Effector CD4-positive, alpha-beta T cell (primary cell): ENCODE measurements around the gene BPGM.
A peak's percentile ranks its signal among the peaks of the same experiment; 100 is the strongest.
"Not testable (repeated sequence)": the region's sequence is repeated elsewhere in the genome, so short reads cannot be mapped to it uniquely, and the experiment has no call there.

Source experiments
- DNase-seq: peaks from one replicate; pipeline ENCODE4 v3.0.0-alpha.2; 2020

The BPGM gene

GRCh38 chr7:134632937-134633540, 13.6 kb upstream of the BPGM start:
- DNase-seq, result peak; percentile 17

- DNase-seq, result no peak
Observed at GRCh38 chr7:134636008-134636449, 10.6 kb upstream of the BPGM start.

- DNase-seq, result no peak
Observed at GRCh38 chr7:134637441-134637840, 9.2 kb upstream of the BPGM start.

GRCh38 chr7:134637934-134638719, 8.5 kb upstream of the BPGM start:
- no peak for DNase-seq

- no peak for DNase-seq
Observed at GRCh38 chr7:134639061-134639460, 7.6 kb upstream of the BPGM start.

- no peak for DNase-seq
Observed at GRCh38 chr7:134639683-134640279, 6.9 kb upstream of the BPGM start.

GRCh38 chr7:134640842-134641715, 5.6 kb upstream of the BPGM start:
- DNase-seq, result no peak

GRCh38 chr7:134641981-134642380, 4.7 kb upstream of the BPGM start:
- not testable (repeated sequence) for DNase-seq

GRCh38 chr7:134643131-134643530, 3.5 kb upstream of the BPGM start:
- no peak for DNase-seq

GRCh38 chr7:134645478-134645877, 1.2 kb upstream of the BPGM start:
- no peak for DNase-seq

GRCh38 chr7:134645935-134646334, 718 bp upstream of the BPGM start:
- DNase-seq, result peak; percentile 2

GRCh38 chr7:134648456-134648855, 1.8 kb downstream of the BPGM start:
- DNase-seq, result no peak

GRCh38 chr7:134649226-134649775, 2.6 kb downstream of the BPGM start:
- no peak for DNase-seq

GRCh38 chr7:134651991-134652390, 5.3 kb downstream of the BPGM start:
- DNase-seq, result no peak

GRCh38 chr7:134654104-134654775, 7.6 kb downstream of the BPGM start:
- DNase-seq, result no peak

- DNase-seq, result no peak
Observed at GRCh38 chr7:134657526-134657925, 10.9 kb downstream of the BPGM start.

GRCh38 chr7:134660242-134660785, 13.7 kb downstream of the BPGM start:
- DNase-seq, result no peak

GRCh38 chr7:134660961-134661376, 14.3 kb downstream of the BPGM start:
- DNase-seq, result no peak

- DNase-seq, result no peak
Observed at GRCh38 chr7:134662166-134662870, 15.7 kb downstream of the BPGM start.

- DNase-seq, result no peak
Observed at GRCh38 chr7:134662871-134663205, 16.2 kb downstream of the BPGM start.

GRCh38 chr7:134665045-134665444, 18.4 kb downstream of the BPGM start:
- not testable (repeated sequence) for DNase-seq
